A673 (cell line): ENCODE measurements around the gene UBE2G1. TPM values are rescaled to one million over a fixed set of nuclear protein-coding genes. Genes with fewer than 3 reads are reported as not detected.
A peak's percentile ranks its signal among the peaks of the same experiment; 100 is the strongest.

Experiments used
- BruUV-seq: library from RNA; stranded (reverse); fragments of 400-500 nt; replicated peaks from 2 replicates; lab custom pipeline; 2021; lab: Mats Ljungman, UMichigan
- CTCF ChIA-PET: fragments of 300-600 bp; sonication (Branson Sonifier 250); formaldehyde crosslinking; loops from one replicate; lab custom pipeline; 2022; ENCODE audit warnings: antibody characterized with exemption; lab: Charles Lee
- POLR2A ChIA-PET: fragments of 300-600 bp; sonication (Branson Sonifier 250); formaldehyde crosslinking; loops from one replicate; lab custom pipeline; 2022; ENCODE audit warnings: antibody characterized with exemption; ENCODE audit not compliant: low non-redundant PET; lab: Charles Lee
- DNase-seq: peaks from one replicate; pipeline ENCODE4 v3.0.0-alpha.2; 2015; ENCODE audit warnings: low spot score
- H3K27ac ChIP-seq: fragments of 200-600 bp; sonication (generic); 2 replicates; pipeline ENCODE4 v1.5.1; 2016; ENCODE audit warnings: mixed run types, low read depth, mild to moderate bottlenecking, mixed read lengths, antibody characterized with exemption, low read length; ENCODE audit not compliant: poor library complexity, severe bottlenecking
- H3K27me3 ChIP-seq: fragments of 200-600 bp; sonication (generic); replicated peaks from 2 replicates; pipeline ENCODE4 v1.6.1; 2017; ENCODE audit warnings: mixed run types, low read depth, mild to moderate bottlenecking, mixed read lengths, antibody characterized with exemption, low read length; ENCODE audit not compliant: insufficient read depth, poor library complexity
- H3K36me3 ChIP-seq: fragments of 200-600 bp; sonication (generic); 2 replicates; pipeline ENCODE4 v1.6.1; 2016; ENCODE audit warnings: mixed run types, mild to moderate bottlenecking, mixed read lengths, antibody characterized with exemption, low read length; ENCODE audit not compliant: insufficient read depth, poor library complexity, severe bottlenecking
- H3K4me1 ChIP-seq: fragments of 200-600 bp; sonication (generic); 2 replicates; pipeline ENCODE4 v1.6.1; 2017; ENCODE audit warnings: mixed run types, mild to moderate bottlenecking, mixed read lengths, antibody characterized with exemption, low read length; ENCODE audit not compliant: insufficient read depth, poor library complexity, severe bottlenecking
- H3K4me3 ChIP-seq: fragments of 200-600 bp; sonication (generic); 2 replicates; pipeline ENCODE4 v1.5.1; 2016; ENCODE audit warnings: low read depth, mixed run types, mild to moderate bottlenecking, mixed read lengths, low read length; ENCODE audit not compliant: poor library complexity, severe bottlenecking
- H3K9me3 ChIP-seq: fragments of 200-600 bp; sonication (generic); 2 replicates; pipeline ENCODE4 v1.6.1; 2016; ENCODE audit warnings: mixed run types, low read depth, mild to moderate bottlenecking, mixed read lengths, antibody characterized with exemption, low read length; ENCODE audit not compliant: poor library complexity, severe bottlenecking
- EZH2 ChIP-seq: fragments of 200-600 bp; sonication (generic); IDR thresholded peaks from 2 replicates; pipeline ENCODE4 v1.6.1; 2017; ENCODE audit warnings: borderline replicate concordance, low read depth, mild to moderate bottlenecking, mixed read lengths, antibody characterized with exemption, low read length; ENCODE audit not compliant: poor library complexity, severe bottlenecking
- intact Hi-C: fragments of 100-400 bp; cut with micrococcal nuclease; formaldehyde crosslinking; loops from one replicate; pipeline ENCODE4 v1.10.0; 2022; ENCODE audit not compliant: unreplicated experiment
- total RNA-seq: library from RNA; stranded (reverse); gene quantifications from 2 replicates; pipeline ENCODE4 v1.2.3, GENCODE V29; 2021
- TF ChIP-seq, protein P1 (sequence below): fragments of 300-800, 200-600 bp; sonication (generic); conservative IDR thresholded peaks from 2 replicates; pipeline ENCODE4 v1.5.1; 2017; ENCODE audit warnings: low read depth, mild to moderate bottlenecking, antibody characterized with exemption, low read length, moderate library complexity, mixed read lengths

Gene UBE2G1
- total RNA-seq, 1 experiment from 2014 or later = 107 TPM

DNA sequence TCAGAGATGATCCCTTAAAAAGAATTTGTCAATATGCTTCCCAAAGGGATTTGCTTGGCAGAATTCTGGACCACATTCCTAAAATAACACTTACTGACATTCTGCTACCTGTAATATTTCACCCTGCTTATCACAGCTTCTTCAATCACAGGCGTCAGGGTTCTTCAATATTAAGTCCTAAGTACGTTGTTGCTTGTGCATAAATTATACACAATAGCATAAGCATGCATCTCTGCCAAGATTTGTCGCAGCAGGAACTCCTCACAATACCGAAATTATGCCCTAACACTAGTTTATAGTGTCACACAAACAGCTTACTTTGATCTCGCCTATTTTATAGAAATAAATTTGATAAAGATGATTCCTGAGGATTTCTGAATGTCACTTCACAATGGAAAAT is 48.9 kb downstream of the UBE2G1 start:
- intact Hi-C loops = no loop called here
- peak overlapping the region; percentile 12 for H3K4me3 ChIP-seq
- H3K9me3 ChIP-seq = no peaks in the 10 kb centered on the region
- POLR2A ChIA-PET = no interaction called here
- H3K4me1 ChIP-seq = peaks cover 34% of the 10 kb centered on the region
- BruUV-seq = no TSS peak
- no peaks in the 10 kb centered on the region for H3K27me3 ChIP-seq
- DNase-seq = peak; percentile 58
- H3K36me3 ChIP-seq = no peaks in the 10 kb centered on the region
- peak overlapping the region; percentile 59 for H3K27ac ChIP-seq
- TF ChIP-seq, protein P1, sequence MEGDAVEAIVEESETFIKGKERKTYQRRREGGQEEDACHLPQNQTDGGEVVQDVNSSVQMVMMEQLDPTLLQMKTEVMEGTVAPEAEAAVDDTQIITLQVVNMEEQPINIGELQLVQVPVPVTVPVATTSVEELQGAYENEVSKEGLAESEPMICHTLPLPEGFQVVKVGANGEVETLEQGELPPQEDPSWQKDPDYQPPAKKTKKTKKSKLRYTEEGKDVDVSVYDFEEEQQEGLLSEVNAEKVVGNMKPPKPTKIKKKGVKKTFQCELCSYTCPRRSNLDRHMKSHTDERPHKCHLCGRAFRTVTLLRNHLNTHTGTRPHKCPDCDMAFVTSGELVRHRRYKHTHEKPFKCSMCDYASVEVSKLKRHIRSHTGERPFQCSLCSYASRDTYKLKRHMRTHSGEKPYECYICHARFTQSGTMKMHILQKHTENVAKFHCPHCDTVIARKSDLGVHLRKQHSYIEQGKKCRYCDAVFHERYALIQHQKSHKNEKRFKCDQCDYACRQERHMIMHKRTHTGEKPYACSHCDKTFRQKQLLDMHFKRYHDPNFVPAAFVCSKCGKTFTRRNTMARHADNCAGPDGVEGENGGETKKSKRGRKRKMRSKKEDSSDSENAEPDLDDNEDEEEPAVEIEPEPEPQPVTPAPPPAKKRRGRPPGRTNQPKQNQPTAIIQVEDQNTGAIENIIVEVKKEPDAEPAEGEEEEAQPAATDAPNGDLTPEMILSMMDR = no peak
- TF ChIP-seq EZH2 = no peak
- CTCF ChIA-PET = no interaction called here

DNA sequence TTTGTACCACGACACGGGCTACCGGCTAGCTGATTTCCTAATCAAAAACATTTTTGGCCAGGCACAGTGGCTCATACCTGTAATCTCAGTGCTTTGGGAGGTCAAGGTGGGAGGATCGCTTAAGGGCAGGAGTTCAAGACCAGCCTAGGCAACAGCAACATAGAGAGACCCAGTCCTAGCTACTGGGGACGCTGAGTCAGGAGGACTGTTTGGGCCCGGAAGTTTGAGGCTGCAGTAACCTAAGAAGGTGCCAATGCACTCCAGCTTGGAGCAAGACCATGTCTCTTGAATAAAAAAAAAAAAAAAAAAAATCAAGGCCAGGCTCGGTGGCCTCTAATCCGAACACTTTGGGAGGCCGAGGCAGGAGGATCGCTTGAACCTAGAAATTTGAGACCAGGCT is 49.8 kb downstream of the UBE2G1 start:
- ChIA-PET CTCF (interaction anchor here (0.7 kb wide), 1 partner anchor 283 kb away, joined by 3 read pairs; no protein-coding TSS in a partner anchor), POLR2A (no interaction called here)
- Histone ChIP-seq H3K9me3 (no peaks in the 10 kb centered on the region), H3K4me3 (no peak overlapping the region), H3K27ac (no peak overlapping the region), H3K36me3 (no peaks in the 10 kb centered on the region), H3K4me1 (peaks cover 34% of the 10 kb centered on the region), H3K27me3 (no peaks in the 10 kb centered on the region)
- BruUV-seq = no TSS peak
- DNase-seq = no peak
- no peak for TF ChIP-seq EZH2
- TF ChIP-seq, protein P1 = no peak
- intact Hi-C loops = no loop called here

DNA sequence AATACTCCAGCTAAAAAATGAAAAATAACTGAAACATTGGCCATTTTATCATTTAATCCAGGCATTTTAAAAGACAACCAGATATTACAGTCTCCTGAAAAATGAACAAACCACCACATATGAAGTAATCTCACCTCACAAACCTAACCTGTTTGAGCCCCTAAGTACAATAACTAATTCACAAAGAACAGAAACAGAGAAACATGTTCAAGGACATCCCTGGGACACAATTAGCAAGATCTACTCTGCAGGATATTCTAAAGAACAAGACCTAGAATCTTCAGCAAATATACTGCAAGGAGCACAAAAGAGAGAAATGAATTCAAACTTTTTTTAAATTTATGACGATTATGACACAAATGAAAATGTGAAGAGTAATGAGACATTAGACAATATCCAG is 51.9 kb downstream of the UBE2G1 start:
- POLR2A ChIA-PET = no interaction called here
- no peak for TF ChIP-seq EZH2
- TF ChIP-seq, protein P1 = no peak
- no peak overlapping the region for H3K27ac ChIP-seq
- no peaks in the 10 kb centered on the region for H3K27me3 ChIP-seq
- no TSS peak for BruUV-seq
- CTCF ChIA-PET = no interaction called here
- DNase-seq = no peak
- intact Hi-C loops = no loop called here
- H3K4me1 ChIP-seq = peaks cover 50% of the 10 kb centered on the region
- H3K9me3 ChIP-seq = no peaks in the 10 kb centered on the region
- H3K36me3 ChIP-seq = no peaks in the 10 kb centered on the region
- H3K4me3 ChIP-seq = no peak overlapping the region
